Mesangial cell (primary cell): Measurements from ENCODE around the gene ADCY10. TPM values are rescaled to one million over a fixed set of nuclear protein-coding genes. Genes with fewer than 3 reads are reported as not detected.

ENCODE experiments used
- total RNA-seq: library from RNA; depleted of rRNA; stranded (reverse); fragments of >200 nt; gene quantifications from 2 replicates; pipeline ENCODE4 v1.2.3, GENCODE V29; 2015

ADCY10 gene, protein sequence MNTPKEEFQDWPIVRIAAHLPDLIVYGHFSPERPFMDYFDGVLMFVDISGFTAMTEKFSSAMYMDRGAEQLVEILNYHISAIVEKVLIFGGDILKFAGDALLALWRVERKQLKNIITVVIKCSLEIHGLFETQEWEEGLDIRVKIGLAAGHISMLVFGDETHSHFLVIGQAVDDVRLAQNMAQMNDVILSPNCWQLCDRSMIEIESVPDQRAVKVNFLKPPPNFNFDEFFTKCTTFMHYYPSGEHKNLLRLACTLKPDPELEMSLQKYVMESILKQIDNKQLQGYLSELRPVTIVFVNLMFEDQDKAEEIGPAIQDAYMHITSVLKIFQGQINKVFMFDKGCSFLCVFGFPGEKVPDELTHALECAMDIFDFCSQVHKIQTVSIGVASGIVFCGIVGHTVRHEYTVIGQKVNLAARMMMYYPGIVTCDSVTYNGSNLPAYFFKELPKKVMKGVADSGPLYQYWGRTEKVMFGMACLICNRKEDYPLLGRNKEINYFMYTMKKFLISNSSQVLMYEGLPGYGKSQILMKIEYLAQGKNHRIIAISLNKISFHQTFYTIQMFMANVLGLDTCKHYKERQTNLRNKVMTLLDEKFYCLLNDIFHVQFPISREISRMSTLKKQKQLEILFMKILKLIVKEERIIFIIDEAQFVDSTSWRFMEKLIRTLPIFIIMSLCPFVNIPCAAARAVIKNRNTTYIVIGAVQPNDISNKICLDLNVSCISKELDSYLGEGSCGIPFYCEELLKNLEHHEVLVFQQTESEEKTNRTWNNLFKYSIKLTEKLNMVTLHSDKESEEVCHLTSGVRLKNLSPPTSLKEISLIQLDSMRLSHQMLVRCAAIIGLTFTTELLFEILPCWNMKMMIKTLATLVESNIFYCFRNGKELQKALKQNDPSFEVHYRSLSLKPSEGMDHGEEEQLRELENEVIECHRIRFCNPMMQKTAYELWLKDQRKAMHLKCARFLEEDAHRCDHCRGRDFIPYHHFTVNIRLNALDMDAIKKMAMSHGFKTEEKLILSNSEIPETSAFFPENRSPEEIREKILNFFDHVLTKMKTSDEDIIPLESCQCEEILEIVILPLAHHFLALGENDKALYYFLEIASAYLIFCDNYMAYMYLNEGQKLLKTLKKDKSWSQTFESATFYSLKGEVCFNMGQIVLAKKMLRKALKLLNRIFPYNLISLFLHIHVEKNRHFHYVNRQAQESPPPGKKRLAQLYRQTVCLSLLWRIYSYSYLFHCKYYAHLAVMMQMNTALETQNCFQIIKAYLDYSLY (N-terminal part only)
- under 0.01 TPM in 1 of 2 replicates, not detected in the other for total RNA-seq

DNA sequence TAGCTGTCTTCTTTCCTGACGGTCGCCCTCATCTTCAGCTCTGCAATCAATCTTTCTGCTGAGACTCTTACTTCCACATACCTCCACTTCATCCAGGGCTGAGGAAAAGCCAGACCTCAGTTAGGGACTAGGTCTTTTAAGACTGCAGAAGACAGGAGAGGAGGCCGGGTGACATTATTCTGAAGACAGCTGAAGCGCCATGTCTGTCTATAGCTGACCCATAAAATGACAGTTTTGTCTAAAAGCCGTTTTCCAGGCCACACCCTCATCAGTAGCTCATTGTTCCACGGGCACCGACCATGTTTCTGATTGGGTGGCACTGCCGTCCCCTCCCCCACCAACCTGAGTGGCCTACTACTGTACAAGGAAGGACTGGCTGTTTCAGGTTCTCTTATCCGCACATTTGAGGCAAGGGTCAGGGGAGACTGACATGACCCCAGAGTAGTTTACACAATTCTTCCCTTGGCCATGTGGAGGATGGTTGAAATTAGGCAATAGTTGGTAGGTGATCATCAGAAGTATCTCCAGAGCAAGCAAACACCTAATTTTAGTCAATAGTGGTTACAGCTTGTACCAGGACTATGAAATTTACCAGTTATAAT is at the start of gene ADCY10:
ADCY10 (minus strand) TSS at position 240 of the 602 bp plus-strand sequence. CDS start 8,994 bp downstream, outside the sequence.

DNA sequence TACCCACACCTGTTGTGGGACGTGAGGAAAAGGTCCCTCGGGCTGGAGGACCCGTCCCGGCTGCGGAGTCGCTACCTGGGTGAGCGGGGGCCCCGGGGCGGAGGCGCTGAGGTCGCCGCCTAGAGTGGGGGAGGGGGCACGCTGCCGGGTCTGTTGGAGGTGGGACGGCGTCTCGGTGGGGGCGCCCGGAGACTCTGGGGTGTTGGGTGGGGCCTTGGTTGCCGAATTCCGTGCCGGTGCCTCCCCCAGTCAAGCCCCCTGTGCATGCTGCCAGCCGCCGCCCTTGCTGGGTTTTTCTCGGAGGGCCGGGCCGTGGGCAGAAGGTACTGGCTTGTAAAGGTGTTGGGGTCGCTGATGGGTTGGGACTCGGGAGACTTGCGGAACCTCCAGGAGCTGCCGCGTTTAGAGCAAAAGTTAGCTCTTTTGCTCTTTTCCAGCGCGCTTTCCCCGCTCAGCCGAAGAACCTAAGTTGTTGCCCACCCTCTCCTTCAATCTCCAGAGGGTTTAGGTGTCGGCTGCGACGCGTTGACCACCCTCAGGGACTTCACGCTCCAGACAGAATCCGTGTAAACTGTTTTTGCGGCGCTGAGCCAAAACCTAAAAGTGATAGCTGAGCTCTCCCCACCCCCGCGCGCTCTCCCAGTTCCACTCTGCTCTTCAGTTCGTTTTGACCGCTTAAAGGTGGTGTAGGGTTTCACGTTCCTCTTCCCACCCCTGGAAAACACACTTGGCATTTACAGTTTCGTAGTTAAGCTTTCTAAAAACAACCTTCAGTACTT is 23.2 kb upstream of the ADCY10 start, which contains the start of gene MPC2:
MPC2 (minus strand) TSS at position 143 of the 779 bp plus-strand sequence. CDS start 1,231 bp downstream, outside the sequence.

DNA sequence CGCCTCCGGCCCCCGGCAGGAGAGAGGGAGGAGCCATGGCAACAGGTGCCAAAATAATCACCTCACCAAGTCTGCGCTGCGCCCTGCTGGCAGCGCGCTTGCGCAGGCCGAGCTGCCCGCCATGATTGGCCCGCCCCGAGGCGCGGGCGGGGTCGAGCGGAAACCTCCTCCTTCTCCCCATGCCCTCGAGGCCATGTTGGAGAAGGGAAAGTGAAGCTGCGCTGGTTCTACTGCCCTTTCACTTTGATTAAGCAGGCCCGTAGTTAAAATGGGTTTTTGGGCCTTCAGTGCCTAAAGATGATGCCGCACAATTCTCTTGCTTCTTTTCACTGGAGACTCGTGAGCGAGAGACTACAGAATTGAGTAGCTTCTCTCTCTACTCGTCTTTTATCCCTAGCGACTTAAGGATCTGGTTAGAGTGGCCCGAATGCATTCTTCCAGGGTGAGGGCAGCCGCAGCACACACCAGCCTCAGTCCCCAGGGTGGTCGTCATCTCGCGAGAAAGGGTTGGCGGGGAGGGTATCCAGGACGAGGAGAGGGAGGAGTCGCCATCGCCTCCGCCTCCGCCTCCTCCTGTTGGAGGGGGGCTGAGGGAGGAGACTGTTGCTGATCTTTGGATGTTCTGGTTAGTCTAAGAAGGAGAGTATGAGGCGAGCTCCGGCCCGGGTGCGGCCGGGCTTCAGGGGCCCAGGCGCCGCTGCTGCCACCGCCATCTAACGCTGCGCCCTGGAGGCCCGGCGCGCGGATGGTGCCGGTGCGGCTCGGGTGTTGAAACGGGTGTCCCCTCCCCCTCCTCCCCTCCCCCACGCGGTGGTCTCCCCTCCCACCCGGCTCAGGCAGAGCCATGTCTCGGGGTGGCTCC is 22.4 kb upstream of the ADCY10 start, which contains the start of gene DCAF6:
DCAF6 (plus strand) TSS at position 616 of the 862 bp plus-strand sequence; CDS start at position 845, 229 bp downstream.

Other genes with a start within 250 kb of the ADCY10 start
- 63.9 and 79.2 TPM in 2 replicates for gene MPZL1, start 192.2 kb downstream of the ADCY10 start, total RNA-seq
- gene DCAF6, start 22.5 kb upstream of the ADCY10 start, total RNA-seq, result 25.3 and 34.2 TPM in 2 replicates
- 21.5 and 28.6 TPM in 2 replicates for gene MPC2, start 22.9 kb upstream of the ADCY10 start, total RNA-seq
- gene GPR161, start 222.8 kb upstream of the ADCY10 start, total RNA-seq, result 15.6 and 17.1 TPM in 2 replicates